Measurements from ENCODE around the gene GJC3. TPM values are rescaled to one million over a fixed set of nuclear protein-coding genes. Genes with fewer than 3 reads are reported as not detected.
"Not testable (repeated sequence)": the region's sequence is repeated elsewhere in the genome, so short reads cannot be mapped to it uniquely, and the experiment has no call there.

The GJC3 gene
- total RNA-seq, 1 experiment from 2014 or later, result 0.10 TPM

DNA sequence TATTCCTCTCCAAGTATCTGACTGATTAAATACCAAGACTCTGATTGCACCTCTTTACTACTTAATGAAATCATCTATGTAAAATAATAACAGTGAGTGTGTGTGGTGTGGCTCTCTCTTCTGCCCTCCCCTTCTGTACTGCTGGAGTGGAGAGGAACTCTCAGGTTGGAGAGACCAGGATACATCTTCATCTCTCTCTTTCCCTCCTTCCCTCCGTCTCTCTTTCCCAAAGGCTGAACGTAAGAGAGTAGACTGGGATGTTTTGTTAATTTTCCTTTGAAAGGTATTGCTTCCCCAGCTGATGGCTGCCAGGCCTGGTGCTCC lies 272 bp upstream of the GJC3 start:
- DNase-seq (ENCODE audit: low spot score), result no peak

DNA sequence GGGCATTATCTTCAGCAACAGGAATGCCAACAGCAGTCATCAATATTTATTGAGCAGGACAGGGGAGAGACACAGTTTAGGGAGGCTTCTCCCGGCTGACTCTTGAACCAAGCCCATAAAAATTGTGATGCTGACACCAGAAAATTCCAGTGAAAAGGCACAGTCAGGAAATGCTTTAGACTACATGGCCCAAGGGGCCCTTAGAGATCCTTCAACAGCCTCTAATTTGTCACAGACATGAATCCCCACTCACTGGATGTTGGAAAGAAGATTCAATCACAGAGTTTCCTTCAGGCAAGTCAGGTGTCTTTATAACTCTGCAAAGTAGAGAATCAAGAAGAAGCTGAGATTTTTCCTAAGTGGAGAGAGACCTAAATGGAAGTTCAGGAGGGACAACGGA lies 1.2 kb downstream of the GJC3 start:
- DNase-seq (ENCODE audit: low spot score), result no peak

DNA sequence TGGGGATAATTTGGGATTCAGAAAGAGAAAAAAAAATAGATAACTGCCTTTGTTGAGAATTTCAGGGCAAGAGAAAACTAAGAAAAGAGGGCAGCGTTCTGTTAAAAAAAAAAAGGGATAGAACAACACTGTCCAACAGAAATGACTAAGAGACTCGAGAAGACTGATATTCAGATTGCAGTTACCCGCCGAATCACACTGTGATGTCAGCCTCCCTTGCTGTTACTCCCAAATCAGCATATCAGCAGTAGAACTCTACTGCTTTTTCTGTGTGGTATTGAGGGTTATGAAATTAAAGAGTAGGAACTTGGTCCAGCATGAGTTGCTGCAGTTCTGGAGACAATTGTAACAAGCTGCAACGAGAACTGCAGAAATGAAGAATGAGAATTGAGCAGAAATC lies 1.9 kb downstream of the GJC3 start:
- DNase-seq (ENCODE audit: low spot score), result no peak

DNA sequence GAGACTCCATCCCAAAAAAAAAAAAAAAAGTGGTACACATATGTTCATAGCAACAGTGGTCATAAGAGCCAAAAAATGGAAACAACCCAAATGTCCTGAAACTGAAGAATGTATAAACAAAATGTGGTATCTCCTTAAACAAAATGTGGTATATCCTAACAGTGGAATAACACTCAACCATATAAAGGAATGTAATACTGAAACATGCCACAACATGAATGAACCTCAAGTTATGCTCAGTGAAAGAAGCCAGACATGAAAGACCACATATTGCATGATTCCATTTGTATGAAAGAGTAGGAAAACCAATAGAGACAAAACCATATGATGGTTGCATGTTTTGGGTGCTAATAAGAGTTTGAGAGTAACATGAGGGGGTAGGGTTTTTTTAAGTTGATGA lies 3.1 kb downstream of the GJC3 start:
- no peak for DNase-seq (ENCODE audit: low spot score)

DNA sequence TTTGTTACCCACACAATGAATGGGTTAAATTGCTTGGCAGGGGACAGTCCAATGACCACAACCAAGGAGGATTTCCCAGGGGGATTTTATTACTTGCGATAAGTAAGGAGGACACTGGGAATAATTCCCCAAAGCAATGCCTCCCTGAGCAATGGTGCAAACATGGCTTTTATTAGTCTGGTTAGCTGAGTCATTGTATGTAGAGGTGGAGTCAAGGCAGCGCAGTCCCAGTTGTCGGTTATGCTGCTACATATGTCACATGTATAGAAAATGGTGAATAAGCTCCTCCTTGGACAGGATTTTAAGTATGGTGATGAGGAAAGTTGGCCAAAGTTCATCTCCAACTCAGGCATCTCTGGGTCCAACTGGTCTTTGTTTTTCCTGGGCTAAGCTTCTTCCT lies 6.2 kb downstream of the GJC3 start:
- DNase-seq (ENCODE audit: low spot score), result no peak

DNA sequence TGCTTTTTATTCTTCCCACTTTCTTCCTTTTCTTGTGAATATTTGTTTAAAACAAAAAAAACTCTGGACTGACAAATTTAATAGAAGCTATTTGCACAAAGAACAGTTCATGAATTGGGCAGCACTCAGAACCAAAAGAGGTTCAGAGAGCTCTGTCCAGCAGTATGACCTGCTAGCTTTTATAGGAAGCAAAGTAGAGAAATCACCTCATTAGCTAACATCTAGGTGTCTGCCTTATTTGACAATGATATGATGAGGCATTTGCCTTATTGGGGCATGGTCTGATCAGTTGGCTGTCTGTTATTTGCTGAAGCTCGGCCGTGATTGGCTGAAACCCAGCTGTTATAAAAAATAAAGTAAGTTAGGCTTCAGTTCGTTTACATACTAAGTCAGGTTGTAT lies 9.3 kb downstream of the GJC3 start:
- DNase-seq (ENCODE audit: low spot score), result no peak

DNA sequence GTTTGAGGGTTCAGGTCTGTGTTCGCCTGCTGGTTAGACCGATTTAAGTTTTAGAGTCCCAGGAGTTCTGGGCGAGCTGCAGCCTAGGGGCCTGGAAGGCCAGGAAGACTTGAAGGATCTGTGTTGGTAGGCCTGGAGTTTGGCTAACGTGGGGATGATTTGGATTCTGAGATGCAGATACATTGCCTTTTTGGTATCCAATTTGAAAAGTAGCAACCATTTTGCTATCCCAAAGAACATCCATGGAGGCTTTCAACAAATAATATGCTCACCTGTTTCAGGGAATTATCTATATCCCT lies 9.7 kb downstream of the GJC3 start:
- no peak for DNase-seq (ENCODE audit: low spot score)

DNA sequence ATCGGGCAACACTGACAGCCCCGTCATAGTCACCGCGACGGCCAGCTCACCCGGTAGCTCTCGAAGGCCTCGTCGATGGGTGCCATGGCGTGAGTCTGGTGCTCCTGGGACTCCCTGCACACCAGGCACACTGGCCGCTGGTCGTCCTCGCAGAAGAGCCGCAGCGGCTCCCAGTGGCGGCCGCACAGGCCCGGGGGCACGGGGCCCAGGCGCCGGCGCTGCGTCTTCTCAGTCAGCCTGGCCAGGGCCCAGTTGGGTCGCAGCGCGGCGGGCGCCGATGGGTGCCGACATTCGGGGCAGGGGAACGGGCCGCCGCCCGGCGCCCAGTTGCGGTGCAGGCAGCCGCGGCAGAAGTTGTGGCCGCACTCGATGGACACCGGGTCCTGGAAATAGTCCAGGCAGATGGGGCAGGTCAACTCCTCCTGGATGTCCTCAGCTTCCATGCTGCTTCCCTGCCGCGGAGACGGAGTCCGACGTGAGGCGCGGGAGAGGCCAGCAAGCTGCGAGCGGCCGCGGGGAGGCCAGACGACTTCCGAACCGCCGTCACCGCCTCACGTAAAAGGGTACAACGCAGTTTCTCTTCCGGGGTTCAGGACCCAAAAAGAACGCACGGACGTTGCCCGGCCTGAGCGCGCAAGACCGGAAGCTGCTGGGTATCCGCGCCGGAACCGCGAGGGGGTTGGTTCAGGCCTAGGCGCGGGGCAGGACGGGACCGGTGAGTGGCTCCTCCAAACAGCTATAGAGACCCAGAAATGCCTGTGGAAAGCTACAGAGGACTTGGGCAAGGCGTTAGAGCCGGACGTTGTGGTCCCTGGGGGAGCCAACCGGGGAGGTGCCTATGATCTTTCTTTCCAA lies 10.2 kb downstream of the GJC3 start, which contains the start of gene TRIM4:
Gene TRIM4, minus strand, starts transcription at position 572 of the 855 bp plus-strand sequence. Its CDS starts 129 bp downstream, at position 443.
- peak; percentile 90 for DNase-seq (ENCODE audit: low spot score)

DNA sequence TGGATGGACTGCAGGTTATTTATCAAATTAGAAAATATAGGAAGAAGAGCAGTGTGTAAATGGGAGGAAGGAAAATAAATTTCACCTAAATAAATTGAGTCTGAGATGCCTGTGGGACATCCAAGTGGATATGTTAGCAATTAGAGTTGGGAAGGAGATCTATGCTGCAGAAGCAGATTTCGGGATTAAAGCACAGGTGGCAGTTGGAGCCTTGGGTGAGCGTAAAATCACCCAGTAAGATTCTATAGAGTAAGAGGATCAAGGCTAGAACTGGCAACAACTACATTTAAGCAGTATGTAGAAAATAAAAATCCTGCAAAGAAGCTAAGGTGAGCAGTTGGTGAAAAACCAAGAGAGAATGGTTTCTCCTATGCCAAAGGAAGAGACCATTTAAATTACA lies 18.4 kb downstream of the GJC3 start:
- no peak for DNase-seq (ENCODE audit: low spot score)

DNA sequence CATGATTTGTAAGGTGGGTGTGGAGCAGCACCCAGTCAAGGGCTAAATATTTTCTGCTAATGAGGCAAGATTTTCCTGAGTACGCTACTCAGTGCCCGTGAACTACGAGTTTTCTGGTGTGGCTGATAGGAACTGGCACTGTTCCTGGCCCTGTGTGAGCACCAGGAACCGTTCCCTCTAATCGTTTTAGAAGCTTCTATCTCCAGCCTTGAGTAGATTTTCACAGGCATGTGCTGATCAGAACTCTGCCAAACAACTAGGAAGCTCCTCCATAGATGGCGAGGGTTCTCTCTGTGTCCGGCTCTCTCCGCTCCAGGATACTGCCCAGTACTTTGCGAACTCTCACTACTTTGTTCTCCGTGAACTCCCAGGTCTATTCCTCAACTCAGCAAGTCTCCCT lies 27.8 kb downstream of the GJC3 start:
- DNase-seq (ENCODE audit: low spot score), result no peak

DNA sequence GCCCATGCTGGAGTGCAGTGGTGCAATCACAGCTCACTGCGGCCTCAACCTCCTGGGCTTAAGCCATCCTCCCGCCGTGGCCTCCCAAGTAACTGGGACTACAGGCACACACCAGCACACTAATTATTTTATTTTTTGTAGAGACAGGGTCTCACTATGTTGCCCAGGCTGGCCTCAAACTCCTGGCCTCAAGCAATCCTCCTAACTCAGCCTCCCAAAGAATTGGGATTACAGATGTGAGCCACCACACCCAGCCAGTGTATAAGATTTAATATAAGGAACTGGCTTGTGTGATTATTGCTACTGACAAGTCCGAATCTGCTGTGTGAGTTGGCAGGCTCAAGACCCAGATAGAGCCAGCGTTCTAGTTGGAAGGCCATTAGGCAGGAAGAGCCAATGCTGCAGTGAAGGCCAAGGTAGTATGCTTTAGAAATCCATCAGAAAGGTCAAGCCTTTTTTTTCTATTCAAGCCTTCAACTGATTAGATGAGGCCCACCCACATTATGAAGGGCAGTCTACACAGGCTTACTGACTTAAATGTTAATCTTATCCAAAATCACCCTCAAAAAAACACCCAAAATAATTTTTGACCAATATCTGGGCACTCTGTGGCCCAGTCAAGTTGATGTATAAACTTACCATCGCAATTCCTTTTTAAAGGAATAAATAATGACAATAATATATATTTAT lies 29.4 kb downstream of the GJC3 start:
- DNase-seq (ENCODE audit: low spot score), result no peak

DNA sequence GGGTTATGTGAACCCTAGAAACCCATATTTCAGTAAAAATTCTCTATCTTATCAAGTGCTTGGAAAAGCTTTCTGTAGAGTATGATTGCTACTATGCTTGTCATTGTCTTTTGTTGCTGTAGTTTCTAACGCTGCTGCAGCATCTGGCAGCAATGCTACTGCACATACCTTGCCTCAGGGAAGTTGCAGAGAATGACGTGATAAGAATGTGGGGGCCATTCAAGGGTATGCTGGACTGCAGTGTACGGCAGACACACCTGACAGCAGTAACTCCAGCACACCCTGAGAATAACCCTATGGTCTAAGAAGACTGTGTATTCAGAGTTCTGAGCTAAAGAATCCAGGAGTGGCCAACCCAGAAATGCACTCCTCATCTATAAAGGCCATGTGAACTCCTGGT lies 30.6 kb downstream of the GJC3 start:
- DNase-seq (ENCODE audit: low spot score), result no peak

DNA sequence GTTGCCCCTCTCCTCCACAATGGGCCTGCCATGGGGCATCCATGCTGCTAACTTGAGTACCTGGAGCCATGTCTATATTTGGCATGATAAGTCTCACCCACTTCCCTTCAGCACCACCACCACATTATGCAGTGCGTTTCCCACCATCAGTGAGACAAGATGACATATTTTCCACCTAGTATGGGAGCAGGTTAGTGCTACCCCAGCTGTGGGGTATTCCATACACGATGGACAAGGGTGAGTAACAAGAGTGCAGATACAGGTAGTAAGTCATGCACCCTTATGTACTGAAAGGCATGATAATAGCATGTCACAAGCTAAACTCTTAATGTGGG lies 31.4 kb downstream of the GJC3 start:
- no peak for DNase-seq (ENCODE audit: low spot score)

DNA sequence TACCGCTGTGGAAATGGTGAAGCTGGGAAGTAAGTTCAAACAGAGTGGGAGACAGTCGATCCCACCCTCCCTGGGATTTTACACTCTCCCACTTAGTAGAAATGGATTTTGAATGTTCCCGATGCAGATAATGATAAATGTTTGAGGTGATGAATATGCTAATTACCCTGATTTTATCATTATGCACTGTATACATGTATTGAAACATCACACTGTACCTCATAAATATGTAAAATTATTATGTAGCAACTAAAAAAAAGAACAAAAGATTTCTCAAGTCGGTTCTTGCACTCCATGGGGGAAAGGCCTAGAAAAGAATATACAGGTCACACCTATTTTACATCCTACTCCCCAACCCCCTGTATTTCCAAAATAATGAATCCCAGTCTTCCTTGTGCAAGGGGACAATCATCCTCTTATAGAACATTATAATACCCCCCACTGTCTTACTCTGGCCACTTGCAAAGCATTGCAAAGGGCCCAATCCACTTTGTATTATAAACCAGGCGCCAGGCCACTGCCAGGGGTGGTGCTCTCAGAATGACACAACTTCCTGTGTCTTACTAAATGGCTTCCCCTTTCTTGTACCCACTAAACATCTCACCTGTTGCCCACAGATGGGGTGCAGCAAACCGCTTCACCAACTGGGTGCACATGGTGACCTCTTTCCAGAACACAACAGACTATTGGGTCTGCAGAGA lies 31.9 kb downstream of the GJC3 start:
- no peak for DNase-seq (ENCODE audit: low spot score)

DNA sequence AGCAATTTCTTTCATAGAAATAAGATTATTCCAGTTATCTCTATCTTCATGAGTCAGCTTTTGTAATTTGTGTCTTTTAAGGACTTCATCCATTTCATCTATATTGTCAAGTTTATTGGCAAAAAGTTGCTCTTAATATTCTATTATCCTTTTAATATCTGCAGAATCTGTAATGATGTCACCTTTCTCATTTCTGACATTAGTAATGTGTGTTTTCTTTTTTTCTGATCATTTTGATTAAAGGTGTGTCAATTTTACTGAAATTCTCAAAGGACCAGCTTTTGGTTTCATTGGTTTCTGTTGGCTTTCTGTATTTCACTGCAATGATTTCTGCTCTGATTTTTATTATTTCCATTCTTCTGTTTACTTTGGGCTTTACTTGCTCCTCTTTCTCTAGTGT lies 34.7 kb downstream of the GJC3 start:
- no peak for DNase-seq (ENCODE audit: low spot score)

DNA sequence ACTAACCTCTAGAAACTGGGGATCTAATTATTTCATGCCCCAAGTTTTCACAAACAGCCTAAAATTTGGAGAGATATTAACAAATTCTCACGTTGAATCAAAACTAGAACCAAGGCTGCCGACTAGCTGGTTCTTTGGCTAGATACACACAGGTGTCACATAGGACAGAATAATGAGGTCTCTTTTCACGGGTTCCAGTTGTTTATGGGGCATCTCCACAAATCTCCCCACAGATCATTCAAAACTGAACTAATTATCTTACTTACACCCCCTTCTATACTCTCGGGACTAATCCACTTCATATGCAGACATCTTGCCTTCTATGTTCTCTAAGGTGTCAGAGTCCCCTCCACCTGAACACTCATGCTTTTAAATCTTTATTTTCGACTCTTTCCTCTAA lies 36.1 kb downstream of the GJC3 start:
- no peak for DNase-seq (ENCODE audit: low spot score)

DNA sequence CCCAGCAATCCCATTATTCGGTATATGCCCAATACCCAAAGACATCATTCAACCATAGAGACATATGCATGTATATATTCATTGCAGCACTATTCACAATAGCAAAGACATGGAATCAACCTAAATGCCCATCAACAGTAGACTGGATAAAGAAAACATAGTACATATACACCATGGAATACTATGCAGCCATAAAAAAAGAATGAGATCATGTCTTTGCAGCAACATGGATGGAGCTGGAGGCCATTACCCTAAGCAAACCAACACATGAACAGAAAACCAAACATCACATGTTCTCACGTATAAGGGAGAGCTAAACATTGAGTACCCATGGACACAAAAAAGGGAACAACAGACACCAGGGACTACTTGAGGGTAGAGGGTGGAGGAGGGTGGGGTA lies 39.1 kb downstream of the GJC3 start:
- DNase-seq (ENCODE audit: low spot score), result not testable (repeated sequence)

DNA sequence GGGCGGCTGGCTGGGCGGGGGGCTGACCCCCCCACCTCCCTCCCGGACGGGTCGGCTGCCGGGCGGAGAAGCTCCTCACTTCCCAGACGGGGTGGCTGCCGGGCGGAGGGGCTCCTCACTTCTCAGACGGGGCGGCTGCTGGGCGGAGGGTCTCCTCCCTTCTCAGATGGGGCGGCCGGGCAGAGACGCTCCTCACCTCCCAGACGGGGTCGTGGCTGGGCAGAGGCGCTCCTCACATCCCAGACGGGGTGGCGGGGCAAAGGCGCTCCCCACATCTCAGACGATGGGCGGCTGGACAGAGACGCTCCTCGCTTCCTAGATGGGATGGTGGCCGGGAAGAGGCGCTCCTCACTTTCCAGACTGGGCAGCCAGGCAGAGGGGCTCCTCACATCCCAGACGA lies 41.1 kb downstream of the GJC3 start:
- not testable (repeated sequence) for DNase-seq (ENCODE audit: low spot score)

DNA sequence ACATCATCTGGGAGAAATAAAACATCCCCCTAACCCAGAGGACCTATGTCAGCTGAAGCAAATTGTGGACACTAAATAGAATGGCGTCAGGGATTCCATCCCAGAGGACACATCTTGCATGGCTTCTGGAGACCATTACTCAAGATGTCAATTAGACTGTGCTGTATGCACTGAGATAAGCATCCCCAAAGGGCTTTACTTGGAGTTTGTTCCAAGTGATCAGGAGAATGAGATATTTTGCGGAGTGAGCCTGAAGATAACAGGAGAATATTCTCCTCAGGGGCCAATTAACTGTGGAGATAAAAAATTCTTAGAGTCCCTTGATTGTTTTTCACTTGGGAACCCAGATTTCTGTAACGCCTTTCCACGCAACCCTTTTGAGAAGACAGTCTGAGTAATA lies 48.0 kb downstream of the GJC3 start:
- no peak for DNase-seq (ENCODE audit: low spot score)

DNA sequence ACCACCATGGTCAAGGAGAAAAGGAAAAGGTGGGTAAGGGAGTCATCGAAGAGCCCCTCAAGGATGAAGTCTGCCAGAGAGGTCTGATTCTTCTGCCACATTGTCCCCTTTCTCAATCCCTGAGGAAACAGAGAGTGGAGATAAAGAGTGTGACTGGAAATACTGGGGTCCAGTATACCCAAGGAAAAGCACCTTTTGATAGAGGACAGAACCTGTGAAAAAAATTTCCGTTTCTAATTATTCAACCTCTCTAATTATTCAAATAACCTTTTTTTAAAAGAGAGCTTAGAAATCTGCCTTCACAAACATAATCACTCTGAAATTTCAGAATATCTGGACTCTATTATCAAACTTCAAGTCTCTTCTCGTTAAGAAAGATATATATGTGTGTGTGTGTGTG lies 52.5 kb downstream of the GJC3 start, which contains the start of gene OR2AE1:
Gene OR2AE1, minus strand, starts transcription at position 101 of the 400 bp plus-strand sequence. Its CDS starts 0 bp downstream, at position 101.
- no peak for DNase-seq (ENCODE audit: low spot score)

DNA sequence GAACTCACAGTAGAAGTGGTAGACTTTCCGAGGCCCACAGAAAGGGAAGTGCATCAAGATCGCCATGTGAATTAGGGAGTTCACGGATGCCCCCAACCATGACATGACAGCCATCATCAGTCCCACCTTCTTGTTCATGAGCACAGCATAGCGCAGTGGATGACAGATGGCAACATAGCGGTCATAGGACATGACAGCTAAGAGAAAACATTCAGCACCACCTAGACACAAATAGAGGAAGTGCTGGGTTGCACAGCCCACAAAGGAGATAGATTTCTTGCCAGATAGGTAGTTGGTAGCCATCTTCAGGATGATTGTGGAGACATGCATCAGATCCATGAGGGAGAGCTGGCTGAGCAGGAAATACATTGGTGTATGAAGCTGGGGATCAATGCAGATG lies 52.9 kb downstream of the GJC3 start:
- no peak for DNase-seq (ENCODE audit: low spot score)

All from H4 (cell line).